Left forelimb (tissue), 1 donor: ENCODE data around the gene COL4A2.
"Not testable (repeated sequence)": the region's sequence is repeated elsewhere in the genome, so short reads cannot be mapped to it uniquely, and the experiment has no call there.

Source experiments
- DNase-seq: peaks from one replicate; pipeline ENCODE4 v3.0.0-alpha.2; 2018; ENCODE audit warnings: low spot score

The COL4A2 gene

GRCh38 chr13:110518226-110518525 is 211.1 kb downstream of the COL4A2 start:
- DNase-seq: no peak

GRCh38 chr13:110518571-110518970 is 211.5 kb downstream of the COL4A2 start:
- DNase-seq: no peak

GRCh38 chr13:110519046-110519445 is 212.0 kb downstream of the COL4A2 start:
- DNase-seq: no peak

DNA sequence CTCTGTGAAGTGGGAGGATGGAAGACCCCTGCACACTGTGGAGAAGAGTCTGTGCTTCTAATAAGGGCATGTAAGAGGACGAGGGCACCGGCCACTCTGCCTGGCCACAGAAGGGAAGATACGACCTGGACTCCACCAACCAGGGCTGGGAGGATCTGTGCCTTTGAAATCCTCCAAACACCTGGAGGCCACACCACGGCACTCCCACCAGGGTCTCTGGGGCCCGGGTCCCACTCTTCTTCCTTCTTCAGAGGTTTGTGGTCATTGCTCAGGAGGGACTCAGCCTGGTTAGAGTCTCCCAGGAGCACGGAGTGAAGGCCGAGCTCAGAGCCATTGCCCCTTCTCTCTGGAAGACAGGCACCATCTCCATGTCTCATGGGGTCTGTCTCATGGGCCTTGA is 212.4 kb downstream of the COL4A2 start:
- no peak for DNase-seq

GRCh38 chr13:110520431-110521295 is 213.6 kb downstream of the COL4A2 start:
- no peak for DNase-seq

DNA sequence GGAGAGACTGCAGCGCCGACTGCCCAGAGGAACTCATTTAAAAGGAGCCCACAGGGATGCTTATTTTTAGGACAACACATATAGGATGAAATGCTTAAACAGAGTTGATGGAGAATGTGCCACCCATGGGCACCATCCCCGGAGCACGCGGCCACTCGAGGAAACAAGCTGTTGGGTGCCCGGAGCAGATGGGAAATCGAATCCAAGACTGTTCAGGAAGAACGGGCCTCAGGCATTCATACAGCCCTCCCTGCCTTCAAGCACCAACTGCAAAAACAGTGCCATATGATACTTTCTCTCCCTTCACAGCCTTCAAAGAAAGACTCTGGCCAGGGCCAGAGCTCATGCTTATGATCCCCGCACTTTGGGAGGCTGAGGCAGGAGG is 214.2 kb downstream of the COL4A2 start:
- no peak for DNase-seq

DNA sequence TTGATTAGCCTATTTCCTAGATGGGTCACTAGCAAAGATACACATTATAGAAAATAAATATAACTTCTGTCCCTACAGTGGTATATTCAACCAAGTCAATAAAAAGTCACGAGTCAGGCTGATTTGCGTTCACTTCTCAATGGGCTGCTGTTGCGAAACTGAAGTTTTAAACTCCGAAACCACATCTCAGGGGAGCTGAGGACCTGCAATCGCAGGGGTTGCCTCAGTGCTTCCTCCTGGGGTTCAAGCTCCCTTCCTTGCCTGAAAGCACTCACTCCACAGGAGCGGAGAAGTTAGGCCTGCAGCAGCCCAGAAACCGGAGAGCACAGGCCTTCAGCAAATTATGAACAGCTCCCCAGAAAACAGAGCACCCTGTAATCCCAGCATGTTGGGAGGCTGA is 214.9 kb downstream of the COL4A2 start:
- DNase-seq: no peak

GRCh38 chr13:110522721-110523120 is 215.6 kb downstream of the COL4A2 start:
- DNase-seq: no peak

GRCh38 chr13:110523180-110523579 is 216.1 kb downstream of the COL4A2 start:
- DNase-seq: no peak

- no peak for DNase-seq
These were observed 216.9 kb downstream of the COL4A2 start for GRCh38 chr13:110523838-110524540.

- DNase-seq: no peak
These were observed 217.6 kb downstream of the COL4A2 start for GRCh38 chr13:110524541-110525257.

DNA sequence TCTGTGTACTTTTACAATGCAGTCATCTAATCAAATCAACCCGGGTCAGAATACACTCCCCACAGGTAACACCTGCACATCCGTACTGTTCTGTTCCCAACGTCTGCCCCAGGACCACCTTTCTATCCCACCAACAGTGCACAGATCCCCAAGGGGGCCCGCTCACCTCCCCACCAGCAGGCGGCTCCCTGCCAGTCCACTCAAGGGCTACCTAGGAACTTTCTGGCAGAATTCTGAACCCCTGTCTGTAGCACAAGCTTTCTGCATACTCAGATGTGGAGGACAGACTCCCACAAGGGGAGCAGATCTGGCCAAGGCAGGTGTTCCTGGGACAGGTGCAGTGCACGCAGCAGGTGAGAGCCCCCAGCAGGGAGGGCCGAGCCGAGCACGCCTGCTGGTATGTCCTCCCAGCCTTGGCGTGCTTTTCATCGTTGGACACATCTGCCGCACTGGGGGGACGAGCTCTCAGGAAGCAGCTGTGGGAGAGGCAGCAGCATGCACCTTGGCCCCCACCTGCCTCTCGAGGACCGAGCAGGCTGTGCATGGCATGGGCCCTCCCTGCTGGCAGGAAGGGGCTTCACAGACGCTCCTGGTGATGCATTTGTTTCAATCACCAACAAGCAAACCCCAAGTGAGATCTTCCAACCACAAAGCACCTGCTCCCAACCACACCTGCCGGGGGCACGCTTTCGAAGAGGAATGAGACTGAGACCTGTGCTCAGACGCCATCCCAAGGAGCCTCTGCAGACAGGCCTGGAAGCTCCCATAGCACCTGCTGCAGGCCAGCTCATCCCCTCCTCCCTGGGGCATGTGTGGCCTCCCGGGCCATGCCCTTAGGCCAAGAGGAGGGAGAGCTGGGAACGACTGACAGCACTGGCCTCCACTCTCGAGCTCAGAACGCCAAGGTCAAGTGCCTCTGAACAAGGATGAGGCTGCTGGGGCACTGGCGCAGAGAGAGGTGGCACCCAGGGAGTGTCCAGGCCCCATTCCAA is 218.5 kb downstream of the COL4A2 start:
- no peak for DNase-seq

DNA sequence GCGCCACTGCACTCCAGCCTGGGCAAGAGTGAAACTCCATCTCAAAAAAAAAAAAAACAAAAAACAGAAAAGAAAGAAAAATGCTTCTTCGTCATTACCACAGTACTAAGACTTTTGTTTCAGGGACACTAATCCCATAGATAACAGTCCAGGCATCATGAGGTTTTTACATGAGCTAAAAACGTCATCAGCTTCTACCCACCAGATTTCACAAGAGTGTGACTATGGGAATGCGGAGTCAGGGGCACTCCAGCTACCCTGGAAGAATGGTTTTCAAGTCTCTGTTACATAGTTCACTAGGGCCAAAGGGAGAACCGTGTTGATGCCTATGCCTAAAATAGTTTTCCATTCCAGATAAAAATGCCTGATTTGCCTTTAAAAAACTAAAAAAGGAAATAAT is 221.3 kb downstream of the COL4A2 start:
- DNase-seq: no peak

DNA sequence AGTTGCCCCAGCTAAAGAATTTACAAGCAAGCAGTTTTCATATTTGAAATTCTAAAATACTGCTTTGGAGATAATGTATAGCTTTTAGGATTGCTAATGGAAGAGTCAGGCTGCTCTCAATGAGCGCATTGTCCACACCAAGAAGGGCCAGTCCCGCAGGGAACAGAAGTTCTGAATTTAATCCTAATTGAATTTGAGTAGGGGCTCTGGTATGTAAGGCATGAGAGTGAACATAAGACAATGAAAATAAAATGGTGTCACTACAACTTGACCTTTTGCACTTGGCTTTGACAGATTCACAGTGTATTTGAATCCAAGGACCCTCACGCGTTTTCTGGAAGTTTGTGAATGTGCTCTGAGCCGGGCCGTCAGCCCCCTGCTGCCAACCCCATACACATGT is 221.8 kb downstream of the COL4A2 start:
- no peak for DNase-seq

DNA sequence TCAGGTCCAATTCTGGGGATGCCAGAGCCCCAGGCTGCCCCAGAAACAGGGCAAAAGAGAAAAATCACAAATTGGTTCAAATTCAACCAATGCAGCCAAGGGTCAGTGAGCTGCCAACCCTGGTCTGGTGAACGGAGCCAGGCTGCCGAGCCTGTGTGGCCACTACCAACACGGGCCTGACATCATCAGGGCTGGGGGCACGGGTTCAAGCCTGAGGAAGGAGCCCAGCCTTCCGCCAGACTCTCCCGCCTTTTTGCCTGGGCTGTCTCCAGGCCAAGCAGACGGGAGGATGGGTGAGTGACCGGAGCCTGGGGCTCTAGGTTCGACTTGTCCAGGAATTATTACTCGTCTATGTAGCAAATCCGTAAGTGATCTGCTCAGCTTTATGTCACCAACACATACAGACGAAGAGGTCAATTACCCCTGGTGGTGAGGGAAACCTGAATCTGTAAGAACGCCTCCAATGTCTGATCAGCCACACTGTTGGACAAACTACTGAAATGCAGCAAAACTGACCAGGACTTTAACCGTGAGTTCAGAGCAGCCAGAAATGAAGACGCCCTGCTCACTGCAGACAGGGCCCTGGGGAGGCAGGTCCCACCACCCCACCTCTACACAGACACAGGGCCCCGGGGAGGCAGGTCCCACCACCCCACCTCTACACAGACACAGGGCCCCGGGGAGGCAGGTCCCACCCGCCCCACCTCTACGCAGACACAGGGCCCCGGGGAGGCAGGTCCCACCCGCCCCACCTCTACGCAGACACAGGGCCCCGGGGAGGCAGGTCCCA is 222.6 kb downstream of the COL4A2 start:
- DNase-seq: no peak

DNA sequence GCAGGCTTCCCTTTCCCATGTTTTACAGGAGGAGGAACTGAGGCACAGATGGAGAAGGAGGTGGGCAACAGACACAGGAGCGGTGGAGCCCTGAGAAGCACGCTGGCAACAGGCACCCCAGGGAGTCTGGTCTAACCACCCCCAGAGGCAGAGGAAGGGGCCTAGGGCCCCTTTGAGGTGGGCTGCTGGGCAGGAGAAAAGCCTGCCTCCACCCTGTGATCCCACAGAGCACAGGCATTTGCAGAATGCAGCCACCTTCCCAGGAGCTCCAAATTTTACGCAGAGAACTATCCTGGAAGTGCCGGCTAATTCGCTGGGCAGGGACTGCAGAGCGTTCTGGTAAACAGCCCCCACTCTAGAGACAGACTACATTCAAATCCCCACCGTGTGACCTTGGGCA is 224.0 kb downstream of the COL4A2 start:
- no peak for DNase-seq

DNA sequence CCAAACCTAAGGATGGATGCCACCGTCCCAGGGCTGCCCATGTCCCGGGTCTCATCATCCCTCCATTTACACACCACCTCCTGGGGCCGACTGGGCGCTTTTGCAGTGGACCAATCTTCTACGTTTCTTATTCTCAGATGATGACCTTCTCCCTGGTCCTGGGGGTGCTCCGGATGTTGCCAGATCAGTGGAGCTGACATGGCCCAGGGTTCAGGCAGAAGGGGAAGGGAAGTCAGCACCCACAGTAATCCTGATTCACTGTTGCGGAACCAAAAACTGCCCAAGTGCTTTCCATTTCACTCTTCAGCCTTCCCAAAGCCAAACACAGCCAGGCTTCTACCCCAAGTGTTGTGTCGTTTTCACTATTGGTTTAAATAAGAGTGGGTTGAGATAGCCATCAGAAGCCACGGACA is 224.6 kb downstream of the COL4A2 start:
- no peak for DNase-seq

GRCh38 chr13:110532258-110532657 is 225.2 kb downstream of the COL4A2 start:
- not testable (repeated sequence) for DNase-seq

DNA sequence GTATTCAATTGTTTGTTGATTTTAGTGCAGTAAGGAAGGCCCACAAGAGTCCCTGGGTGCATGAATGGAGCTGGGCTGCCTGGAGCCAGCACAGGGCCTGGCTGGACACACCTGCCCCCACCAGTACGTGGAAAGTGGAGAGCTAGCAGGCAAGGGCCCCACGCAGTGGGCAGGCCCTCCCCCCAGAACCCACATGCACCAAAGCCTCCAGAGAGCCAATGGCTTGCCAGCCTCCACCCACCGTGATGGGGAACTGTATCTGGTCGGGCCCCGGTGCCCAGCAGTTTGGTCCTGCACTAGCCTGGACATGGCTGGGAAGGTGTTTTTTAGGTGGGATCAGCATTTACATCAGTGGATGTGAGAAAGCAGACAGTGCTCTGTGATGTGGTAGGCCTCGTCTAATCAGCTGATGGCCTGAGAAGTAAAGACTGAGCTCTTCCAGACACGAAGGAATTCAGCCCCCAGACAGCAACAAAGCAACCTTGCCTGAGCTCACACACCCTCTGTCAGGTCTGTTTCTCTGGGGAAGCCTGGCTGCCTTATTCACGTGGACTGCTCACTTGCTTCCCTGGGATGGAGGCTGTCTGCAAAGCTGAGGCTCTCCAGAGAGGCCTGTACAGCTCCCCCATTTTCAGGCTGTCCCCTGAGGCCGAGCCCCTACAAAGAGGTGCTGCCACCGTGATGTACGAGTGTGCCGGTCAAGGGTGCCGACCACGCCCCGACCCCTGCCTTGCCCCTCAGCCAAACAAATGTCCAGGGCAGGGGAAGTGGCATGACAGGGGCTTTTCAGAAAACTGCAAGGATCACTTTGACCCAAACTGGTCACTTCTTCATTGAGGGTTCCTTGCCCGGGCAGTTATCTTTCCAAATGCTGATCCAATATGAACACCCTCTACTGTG is 226.9 kb downstream of the COL4A2 start:
- no peak for DNase-seq

GRCh38 chr13:110535526-110535925 is 228.4 kb downstream of the COL4A2 start:
- no peak for DNase-seq
